ENCODE data around the gene TMEM134.

Gene TMEM134

GRCh38 chr11:67504005-67504949 is 35.2 kb upstream of the TMEM134 start:
- no peak for DNase-seq (ENCODE audit: low read depth)
- TF ChIP-seq, protein P1, sequence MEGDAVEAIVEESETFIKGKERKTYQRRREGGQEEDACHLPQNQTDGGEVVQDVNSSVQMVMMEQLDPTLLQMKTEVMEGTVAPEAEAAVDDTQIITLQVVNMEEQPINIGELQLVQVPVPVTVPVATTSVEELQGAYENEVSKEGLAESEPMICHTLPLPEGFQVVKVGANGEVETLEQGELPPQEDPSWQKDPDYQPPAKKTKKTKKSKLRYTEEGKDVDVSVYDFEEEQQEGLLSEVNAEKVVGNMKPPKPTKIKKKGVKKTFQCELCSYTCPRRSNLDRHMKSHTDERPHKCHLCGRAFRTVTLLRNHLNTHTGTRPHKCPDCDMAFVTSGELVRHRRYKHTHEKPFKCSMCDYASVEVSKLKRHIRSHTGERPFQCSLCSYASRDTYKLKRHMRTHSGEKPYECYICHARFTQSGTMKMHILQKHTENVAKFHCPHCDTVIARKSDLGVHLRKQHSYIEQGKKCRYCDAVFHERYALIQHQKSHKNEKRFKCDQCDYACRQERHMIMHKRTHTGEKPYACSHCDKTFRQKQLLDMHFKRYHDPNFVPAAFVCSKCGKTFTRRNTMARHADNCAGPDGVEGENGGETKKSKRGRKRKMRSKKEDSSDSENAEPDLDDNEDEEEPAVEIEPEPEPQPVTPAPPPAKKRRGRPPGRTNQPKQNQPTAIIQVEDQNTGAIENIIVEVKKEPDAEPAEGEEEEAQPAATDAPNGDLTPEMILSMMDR (conservative IDR thresholded peaks at IDR 0.05; ENCODE audit: low read depth, low read length), result no peak
- peak overlapping the region; percentile 72 for H3K4me3 ChIP-seq (ENCODE audit: low read length)

- TF ChIP-seq, protein P1 (conservative IDR thresholded peaks at IDR 0.05; ENCODE audit: low read depth, low read length), result no peak
- peak overlapping the region; percentile 44 for H3K4me3 ChIP-seq (ENCODE audit: low read length)
- no peak for DNase-seq (ENCODE audit: low read depth)
Measured at GRCh38 chr11:67503119-67504004, 34.3 kb upstream of the TMEM134 start.

DNA sequence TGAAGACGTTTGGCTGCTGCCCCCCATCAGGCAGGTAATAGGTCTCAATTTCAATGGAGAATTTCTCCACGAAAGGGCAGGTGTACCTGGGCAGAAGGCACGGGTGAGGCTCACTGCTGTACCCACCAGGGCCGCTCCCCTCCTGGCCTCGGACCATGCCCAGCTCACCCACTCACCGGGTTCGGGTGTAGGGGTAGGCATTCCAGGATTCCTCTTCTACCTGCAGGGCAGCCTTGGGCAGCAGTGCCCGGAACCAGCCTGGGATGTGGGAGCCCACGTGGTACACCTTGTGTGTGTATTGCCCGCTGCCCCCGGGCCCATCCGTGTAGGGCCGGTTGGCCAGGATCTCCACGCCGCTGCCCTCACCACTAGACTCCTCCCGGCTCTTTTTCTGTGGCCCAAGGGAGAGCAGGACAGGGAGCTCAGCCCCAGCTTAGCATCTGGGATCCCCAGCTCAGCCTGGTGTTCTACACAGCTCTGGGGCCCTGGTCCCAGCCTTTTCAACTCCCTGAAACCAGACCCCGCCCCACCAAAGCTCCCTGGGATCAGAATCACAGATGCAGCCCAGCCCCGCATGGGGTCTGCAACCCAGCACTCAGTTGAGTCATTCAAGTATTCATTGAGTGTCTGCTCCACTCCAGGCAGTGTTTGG is 33.4 kb upstream of the TMEM134 start:
- TF ChIP-seq, protein P1 (conservative IDR thresholded peaks at IDR 0.05; ENCODE audit: low read depth, low read length), result no peak
- no peak overlapping the region for H3K4me3 ChIP-seq (ENCODE audit: low read length)
- DNase-seq (ENCODE audit: low read depth), result no peak

DNA sequence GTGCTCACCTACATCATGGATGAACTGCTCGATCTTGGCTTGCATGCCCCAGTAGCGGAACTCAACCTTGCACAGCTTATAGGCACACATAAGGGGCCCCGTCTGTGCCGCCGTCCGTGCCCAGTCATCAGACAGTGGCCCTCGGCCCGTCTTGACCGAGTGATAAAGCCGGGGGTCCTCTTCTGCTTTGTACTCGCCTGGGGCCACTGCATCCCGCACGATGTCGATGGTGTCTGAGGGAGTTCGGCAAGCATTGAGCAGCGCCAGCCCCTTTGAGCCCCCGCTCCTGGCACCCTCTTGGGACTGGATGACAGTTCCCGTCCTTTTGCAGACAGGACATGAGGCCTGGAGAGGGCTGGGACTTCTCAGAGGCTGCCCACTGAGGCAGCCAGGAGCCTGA is 32.8 kb upstream of the TMEM134 start:
- TF ChIP-seq, protein P1 (conservative IDR thresholded peaks at IDR 0.05; ENCODE audit: low read depth, low read length), result no peak
- DNase-seq (ENCODE audit: low read depth), result no peak
- no peak overlapping the region for H3K4me3 ChIP-seq (ENCODE audit: low read length)

DNA sequence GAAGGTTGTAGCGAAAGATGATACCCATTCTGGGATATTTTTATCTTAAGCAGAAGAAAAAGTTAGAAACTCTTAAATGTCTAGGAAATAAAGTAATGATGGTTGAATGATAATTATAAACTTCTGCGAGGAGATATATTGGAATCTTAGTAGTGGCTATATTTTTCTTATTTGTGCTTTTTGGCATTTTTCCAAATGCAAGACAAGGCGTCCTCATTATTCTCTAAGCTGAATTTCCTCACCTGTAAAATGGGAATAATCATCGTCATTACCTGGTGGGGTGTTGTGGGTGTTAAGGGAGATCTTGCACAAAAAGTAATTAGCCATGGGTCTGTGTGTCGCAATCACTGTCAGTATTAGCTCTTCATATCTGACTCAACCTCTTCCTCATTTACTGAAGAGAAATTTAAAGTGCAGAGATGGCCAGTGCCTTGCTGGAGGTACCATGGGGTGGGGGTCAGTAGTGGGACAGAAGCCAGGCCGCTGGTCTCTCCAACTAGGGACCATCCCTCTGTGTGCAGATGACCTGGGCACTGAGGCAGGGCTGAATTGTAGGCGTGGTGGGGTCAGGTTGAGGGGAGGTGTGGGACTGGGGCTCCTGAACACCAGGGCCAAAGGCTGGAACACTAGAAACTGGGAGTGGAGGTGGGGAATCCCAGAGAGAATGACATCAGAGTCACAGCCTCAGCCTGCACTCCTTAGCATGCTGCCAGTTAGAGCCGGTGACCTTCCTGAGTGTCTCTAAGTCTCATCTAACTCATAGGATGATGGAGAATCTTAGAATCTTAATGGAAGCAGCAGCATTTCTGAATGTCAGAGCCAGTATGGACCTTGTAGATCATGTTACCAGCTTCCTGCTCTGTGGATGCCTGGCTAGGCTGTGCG is 32.0 kb upstream of the TMEM134 start:
- TF ChIP-seq, protein P1 (conservative IDR thresholded peaks at IDR 0.05; ENCODE audit: low read depth, low read length), result no peak
- H3K4me3 ChIP-seq (ENCODE audit: low read length), result no peak overlapping the region
- no peak for DNase-seq (ENCODE audit: low read depth)

GRCh38 chr11:67500484-67500821 is 31.4 kb upstream of the TMEM134 start:
- DNase-seq (ENCODE audit: low read depth), result no peak
- TF ChIP-seq, protein P1 (conservative IDR thresholded peaks at IDR 0.05; ENCODE audit: low read depth, low read length), result no peak
- no peak overlapping the region for H3K4me3 ChIP-seq (ENCODE audit: low read length)
